Stimulated activated naive CD4-positive, alpha-beta T cell (primary cell): ENCODE data around the gene UGP2.

Source experiments
- DNase-seq, 6 experiments: peaks; one replicate each; lab custom pipeline; 2025; lab: John Stamatoyannopoulos, UW

The UGP2 gene

GRCh38 chr2:63865159-63865799 is 23.6 kb downstream of the UGP2 start:
- DNase-seq: no peak

GRCh38 chr2:63866009-63866709 is 24.5 kb downstream of the UGP2 start:
- no peak for DNase-seq

GRCh38 chr2:63870679-63871078 is 29.0 kb downstream of the UGP2 start:
- DNase-seq: no peak

- no peak for DNase-seq
Measured at GRCh38 chr2:63871864-63872263, 30.2 kb downstream of the UGP2 start.

- no peak for DNase-seq
Measured at GRCh38 chr2:63872571-63873328, 31.1 kb downstream of the UGP2 start.

GRCh38 chr2:63874204-63875130 is 32.8 kb downstream of the UGP2 start:
- no peak for DNase-seq

- DNase-seq: no peak
Measured at GRCh38 chr2:63875131-63875527, 33.4 kb downstream of the UGP2 start.

GRCh38 chr2:63875559-63876245 is 34.0 kb downstream of the UGP2 start:
- no peak for DNase-seq

GRCh38 chr2:63876311-63876710 is 34.6 kb downstream of the UGP2 start:
- DNase-seq: no peak

- DNase-seq: no peak
Measured at GRCh38 chr2:63878486-63878885, 36.8 kb downstream of the UGP2 start.

- no peak for DNase-seq
Measured at GRCh38 chr2:63879876-63880433, 38.3 kb downstream of the UGP2 start.

- no peak for DNase-seq
Measured at GRCh38 chr2:63880625-63881024, 38.9 kb downstream of the UGP2 start.

GRCh38 chr2:63881205-63881604 is 39.5 kb downstream of the UGP2 start:
- DNase-seq: no peak

GRCh38 chr2:63882395-63883105 is 40.9 kb downstream of the UGP2 start:
- no peak for DNase-seq

GRCh38 chr2:63886445-63886844 is 44.7 kb downstream of the UGP2 start:
- DNase-seq: no peak

- no peak for DNase-seq
Measured at GRCh38 chr2:63888053-63888452, 46.4 kb downstream of the UGP2 start.

GRCh38 chr2:63888490-63889402 is 47.0 kb downstream of the UGP2 start:
- peak; percentile 2 to 28 (median 4) for DNase-seq

GRCh38 chr2:63890678-63891077 is 49.0 kb downstream of the UGP2 start:
- DNase-seq: no peak

GRCh38 chr2:63891488-63892030 is 49.9 kb downstream of the UGP2 start:
- DNase-seq: no peak
